Activated CD4-positive, alpha-beta T cell treated with anti-CD3 and anti-CD28 coated beads, Interleukin-2, amount 50 U/mL, for 24 hours (primary cell): Measurements from ENCODE around the gene NUDT21.
"Not testable (repeated sequence)": the region's sequence is repeated elsewhere in the genome, so short reads cannot be mapped to it uniquely, and the experiment has no call there.

ENCODE experiments used
- DNase-seq, 2 donors: peaks; one replicate each; pipeline ENCODE4 v3.0.0-alpha.2; 2020; ENCODE audit warnings: low read depth in 1 of 2, low spot score in 1 of 2

Gene NUDT21

GRCh38 chr16:56450986-56451752 is at the start of gene NUDT21, which contains the start of gene OGFOD1:
NUDT21 (minus strand) TSS chr16:56451332; CDS start chr16:56451202, 130 bp downstream.
OGFOD1 (plus strand) TSS chr16:56451554; CDS start chr16:56451613, 59 bp downstream.
- peak; percentile 70 to 90 for DNase-seq

GRCh38 chr16:56493815-56494214 is 42.7 kb upstream of the NUDT21 start:
- no peak for DNase-seq

- no peak for DNase-seq
These were observed 42.0 kb upstream of the NUDT21 start for GRCh38 chr16:56493126-56493525.

- DNase-seq: no peak
These were observed 40.6 kb upstream of the NUDT21 start for GRCh38 chr16:56491657-56492261.

GRCh38 chr16:56488868-56489267 is 37.7 kb upstream of the NUDT21 start:
- not testable (repeated sequence) for DNase-seq

- no peak for DNase-seq
These were observed 36.9 kb upstream of the NUDT21 start for GRCh38 chr16:56488035-56488434.

- no peak for DNase-seq
These were observed 32.3 kb upstream of the NUDT21 start for GRCh38 chr16:56483394-56483793.

GRCh38 chr16:56482683-56483236 is 31.6 kb upstream of the NUDT21 start:
- no peak for DNase-seq

- DNase-seq: no peak
These were observed 30.5 kb upstream of the NUDT21 start for GRCh38 chr16:56481468-56482122.

- DNase-seq: no peak
These were observed 29.8 kb upstream of the NUDT21 start for GRCh38 chr16:56480776-56481467.

GRCh38 chr16:56479469-56479868 is 28.3 kb upstream of the NUDT21 start:
- DNase-seq: no peak

GRCh38 chr16:56478281-56479049 is 27.3 kb upstream of the NUDT21 start:
- no peak for DNase-seq

GRCh38 chr16:56477096-56477878 is 26.2 kb upstream of the NUDT21 start:
- DNase-seq: peak in 1 of 2 donors; percentile 14

GRCh38 chr16:56475201-56475600 is 24.1 kb upstream of the NUDT21 start:
- DNase-seq: no peak

- no peak for DNase-seq
These were observed 19.5 kb upstream of the NUDT21 start for GRCh38 chr16:56470666-56471065.

GRCh38 chr16:56470232-56470631 is 19.1 kb upstream of the NUDT21 start:
- no peak for DNase-seq

- no peak for DNase-seq
These were observed 18.6 kb upstream of the NUDT21 start for GRCh38 chr16:56469748-56470147.

- DNase-seq: no peak
These were observed 17.7 kb upstream of the NUDT21 start for GRCh38 chr16:56468800-56469199.

GRCh38 chr16:56466344-56466743 is 15.2 kb upstream of the NUDT21 start:
- no peak for DNase-seq

GRCh38 chr16:56463153-56463552 is 12.0 kb upstream of the NUDT21 start:
- DNase-seq: no peak
